ENCODE data around the gene PSIP1.
A peak's percentile ranks its signal among the peaks of the same experiment; 100 is the strongest.
"Not testable (repeated sequence)": the region's sequence is repeated elsewhere in the genome, so short reads cannot be mapped to it uniquely, and the experiment has no call there.

The PSIP1 gene

GRCh38 chr9:15430920-15431844 lies 79.6 kb downstream of the PSIP1 start:
- Histone ChIP-seq H3K27me3 (ENCODE audit: insufficient read depth, low read length, poor library complexity) (no peaks in the 10 kb centered on the region), H3K4me2 (ENCODE audit: low read length) (no peak overlapping the region), H4K5ac (ENCODE audit: low read length) (no peak overlapping the region), H3K4me3 (ENCODE audit: low read length) (no peak overlapping the region), H3K4me1 (ENCODE audit: control insufficient read depth, low read depth, low read length) (peaks cover 1% of the 10 kb centered on the region), H2BK5ac (ENCODE audit: low read length) (no peak overlapping the region), H2AK5ac (ENCODE audit: low read length) (no peak overlapping the region), H3K4ac (ENCODE audit: low read depth, low read length) (no peak overlapping the region), H3K79me1 (ENCODE audit: low read length) (peaks cover 7% of the 10 kb centered on the region), H3K9ac (ENCODE audit: low read length) (no peak overlapping the region), H3K36me3 (ENCODE audit: control insufficient read depth, insufficient read depth, low read length) (peaks cover 1% of the 10 kb centered on the region), H3K23ac (ENCODE audit: low read length) (no peak overlapping the region), H4K8ac (ENCODE audit: low read depth, low read length) (no peak overlapping the region), H2BK120ac (ENCODE audit: low read depth, low read length) (no peak overlapping the region), H3K18ac (ENCODE audit: low read length) (no peak overlapping the region), H3K79me2 (ENCODE audit: control insufficient read depth, insufficient read depth, low read length) (peaks cover 9% of the 10 kb centered on the region), H3K27ac (ENCODE audit: low read depth, low read length) (no peak overlapping the region), H2BK15ac (replicated peaks; ENCODE audit: low read depth) (no peak overlapping the region), H3K56ac (ENCODE audit: low read length) (no peak overlapping the region)
- peak; percentile 28 for DNase-seq
- no CpG with 5 or more reads among the region's 5 CpGs for WGBS (ENCODE audit: extremely low coverage, insufficient coverage, low lambda C conversion rate)

- H2BK5ac ChIP-seq (ENCODE audit: low read length); H3K9ac ChIP-seq (ENCODE audit: low read length); H3K27me3 ChIP-seq (ENCODE audit: insufficient read depth, low read length, poor library complexity); H3K23ac ChIP-seq (ENCODE audit: low read length); H3K4me2 ChIP-seq (ENCODE audit: low read length); H3K36me3 ChIP-seq (ENCODE audit: control insufficient read depth, insufficient read depth, low read length); H4K8ac ChIP-seq (ENCODE audit: low read depth, low read length); H2AK5ac ChIP-seq (ENCODE audit: low read length); H3K4ac ChIP-seq (ENCODE audit: low read depth, low read length); H3K4me3 ChIP-seq (ENCODE audit: low read length); H3K18ac ChIP-seq (ENCODE audit: low read length); H4K5ac ChIP-seq (ENCODE audit: low read length); DNase-seq; H2BK15ac ChIP-seq (replicated peaks; ENCODE audit: low read depth); H3K56ac ChIP-seq (ENCODE audit: low read length); H3K4me1 ChIP-seq (ENCODE audit: control insufficient read depth, low read depth, low read length); H3K27ac ChIP-seq (ENCODE audit: low read depth, low read length); H2BK120ac ChIP-seq (ENCODE audit: low read depth, low read length): not testable (repeated sequence)
- peaks cover 36% of the 10 kb centered on the region for H3K79me2 ChIP-seq (ENCODE audit: control insufficient read depth, insufficient read depth, low read length)
- H3K79me1 ChIP-seq (ENCODE audit: low read length), result peaks cover 15% of the 10 kb centered on the region
- no CpG with 5 or more reads among the region's 7 CpGs for WGBS (ENCODE audit: extremely low coverage, insufficient coverage, low lambda C conversion rate)
Measured at GRCh38 chr9:15427702-15428101, 83.1 kb downstream of the PSIP1 start.

GRCh38 chr9:15426019-15426418 lies 84.8 kb downstream of the PSIP1 start:
- no peak overlapping the region for H2BK120ac ChIP-seq (ENCODE audit: low read depth, low read length)
- no peak overlapping the region for H2BK15ac ChIP-seq (replicated peaks; ENCODE audit: low read depth)
- no peak overlapping the region for H3K23ac ChIP-seq (ENCODE audit: low read length)
- peaks cover 3% of the 10 kb centered on the region for H3K36me3 ChIP-seq (ENCODE audit: control insufficient read depth, insufficient read depth, low read length)
- no peak overlapping the region for H3K4me2 ChIP-seq (ENCODE audit: low read length)
- DNase-seq, result no peak
- H3K9ac ChIP-seq (ENCODE audit: low read length), result no peak overlapping the region
- no peak overlapping the region for H3K4ac ChIP-seq (ENCODE audit: low read depth, low read length)
- no peak overlapping the region for H3K56ac ChIP-seq (ENCODE audit: low read length)
- no peak overlapping the region for H3K4me3 ChIP-seq (ENCODE audit: low read length)
- H4K8ac ChIP-seq (ENCODE audit: low read depth, low read length), result no peak overlapping the region
- H3K79me1 ChIP-seq (ENCODE audit: low read length), result peaks cover 13% of the 10 kb centered on the region
- H4K5ac ChIP-seq (ENCODE audit: low read length), result no peak overlapping the region
- no peaks in the 10 kb centered on the region for H3K27me3 ChIP-seq (ENCODE audit: insufficient read depth, low read length, poor library complexity)
- WGBS (ENCODE audit: extremely low coverage, insufficient coverage, low lambda C conversion rate), result no CpG with 5 or more reads among the region's 8 CpGs
- H2BK5ac ChIP-seq (ENCODE audit: low read length), result no peak overlapping the region
- peaks cover 3% of the 10 kb centered on the region for H3K4me1 ChIP-seq (ENCODE audit: control insufficient read depth, low read depth, low read length)
- peaks cover 35% of the 10 kb centered on the region for H3K79me2 ChIP-seq (ENCODE audit: control insufficient read depth, insufficient read depth, low read length)
- H2AK5ac ChIP-seq (ENCODE audit: low read length), result no peak overlapping the region
- H3K27ac ChIP-seq (ENCODE audit: low read depth, low read length), result no peak overlapping the region
- no peak overlapping the region for H3K18ac ChIP-seq (ENCODE audit: low read length)

- Histone ChIP-seq H2AK5ac (ENCODE audit: low read length) (no peak overlapping the region), H3K56ac (ENCODE audit: low read length) (peak overlapping the region; percentile 99), H3K36me3 (ENCODE audit: control insufficient read depth, insufficient read depth, low read length) (peaks cover 3% of the 10 kb centered on the region), H3K4me2 (ENCODE audit: low read length) (peak overlapping the region; percentile 71), H2BK120ac (ENCODE audit: low read depth, low read length) (no peak overlapping the region), H2BK15ac (replicated peaks; ENCODE audit: low read depth) (no peak overlapping the region), H3K79me2 (ENCODE audit: control insufficient read depth, insufficient read depth, low read length) (peaks cover 31% of the 10 kb centered on the region), H3K18ac (ENCODE audit: low read length) (peak overlapping the region; percentile 53), H3K79me1 (ENCODE audit: low read length) (peaks cover 9% of the 10 kb centered on the region), H3K4ac (ENCODE audit: low read depth, low read length) (peak overlapping the region; percentile 76), H4K8ac (ENCODE audit: low read depth, low read length) (no peak overlapping the region), H3K9ac (ENCODE audit: low read length) (peak overlapping the region; percentile 95), H3K4me1 (ENCODE audit: control insufficient read depth, low read depth, low read length) (peaks cover 3% of the 10 kb centered on the region), H3K23ac (ENCODE audit: low read length) (peak overlapping the region; percentile 0), H3K27me3 (ENCODE audit: insufficient read depth, low read length, poor library complexity) (no peaks in the 10 kb centered on the region), H2BK5ac (ENCODE audit: low read length) (peak overlapping the region; percentile 62), H3K27ac (ENCODE audit: low read depth, low read length) (no peak overlapping the region), H3K4me3 (ENCODE audit: low read length) (peak overlapping the region; percentile 76), H4K5ac (ENCODE audit: low read length) (no peak overlapping the region)
- no CpG with 5 or more reads among the region's 18 CpGs for WGBS (ENCODE audit: extremely low coverage, insufficient coverage, low lambda C conversion rate)
- peak; percentile 54 for DNase-seq
Measured at GRCh38 chr9:15423231-15423985, 87.4 kb downstream of the PSIP1 start.

- DNase-seq, result peak; percentile 98
- no peak within 1 kb of the TSS for H2BK120ac ChIP-seq (ENCODE audit: low read depth, low read length)
- WGBS (ENCODE audit: extremely low coverage, insufficient coverage, low lambda C conversion rate), result no CpG with 5 or more reads among the region's 70 CpGs
Measured at GRCh38 chr9:15422372-15423230, 88.2 kb downstream of the PSIP1 start, which contains the start of gene SNAPC3. TSS of gene SNAPC3 (plus strand) at chr9:15422876. CDS start at chr9:15422880, 4 bp downstream.

More at GRCh38 chr9:15422372-15423230, 88.2 kb downstream of the PSIP1 start, which contains the start of gene SNAPC3:
- H3K79me1 ChIP-seq (ENCODE audit: low read length), result peaks cover 9% of the 10 kb centered on the region
- peak within 1 kb of the TSS; percentile 99 for H3K56ac ChIP-seq (ENCODE audit: low read length)
- peak within 1 kb of the TSS; percentile 76 for H3K4me3 ChIP-seq (ENCODE audit: low read length)
- H4K8ac ChIP-seq (ENCODE audit: low read depth, low read length), result peak within 1 kb of the TSS; percentile 77
- peaks cover 29% of the 10 kb centered on the region for H3K79me2 ChIP-seq (ENCODE audit: control insufficient read depth, insufficient read depth, low read length)
- H2BK15ac ChIP-seq (replicated peaks; ENCODE audit: low read depth), result no peak within 1 kb of the TSS
- H3K4me1 ChIP-seq (ENCODE audit: control insufficient read depth, low read depth, low read length), result peaks cover 3% of the 10 kb centered on the region
- H3K4me2 ChIP-seq (ENCODE audit: low read length), result peak within 1 kb of the TSS; percentile 73
- peak within 1 kb of the TSS; percentile 95 for H3K9ac ChIP-seq (ENCODE audit: low read length)
- H3K27ac ChIP-seq (ENCODE audit: low read depth, low read length), result peak within 1 kb of the TSS; percentile 45
- peak within 1 kb of the TSS; percentile 26 for H3K23ac ChIP-seq (ENCODE audit: low read length)
- peak within 1 kb of the TSS; percentile 35 for H4K5ac ChIP-seq (ENCODE audit: low read length)
- peaks cover 3% of the 10 kb centered on the region for H3K36me3 ChIP-seq (ENCODE audit: control insufficient read depth, insufficient read depth, low read length)
- peak within 1 kb of the TSS; percentile 78 for H2BK5ac ChIP-seq (ENCODE audit: low read length)
- no peaks in the 10 kb centered on the region for H3K27me3 ChIP-seq (ENCODE audit: insufficient read depth, low read length, poor library complexity)
- H2AK5ac ChIP-seq (ENCODE audit: low read length), result no peak within 1 kb of the TSS
- peak within 1 kb of the TSS; percentile 91 for H3K4ac ChIP-seq (ENCODE audit: low read depth, low read length)
- H3K18ac ChIP-seq (ENCODE audit: low read length), result peak within 1 kb of the TSS; percentile 82

Data from mesendoderm (in vitro differentiated cells).